DMS153 treated with DMSO at 0.1 percent for 48 hours (cell line): Measurements from ENCODE around the gene RAVER2.
"Not testable (repeated sequence)": the region's sequence is repeated elsewhere in the genome, so short reads cannot be mapped to it uniquely, and the experiment has no call there.

ENCODE experiments used
- DNase-seq: peaks from one replicate; lab custom pipeline; 2025; ENCODE audit not compliant: unreplicated experiment; lab: John Stamatoyannopoulos, UW

RAVER2 gene

DNA sequence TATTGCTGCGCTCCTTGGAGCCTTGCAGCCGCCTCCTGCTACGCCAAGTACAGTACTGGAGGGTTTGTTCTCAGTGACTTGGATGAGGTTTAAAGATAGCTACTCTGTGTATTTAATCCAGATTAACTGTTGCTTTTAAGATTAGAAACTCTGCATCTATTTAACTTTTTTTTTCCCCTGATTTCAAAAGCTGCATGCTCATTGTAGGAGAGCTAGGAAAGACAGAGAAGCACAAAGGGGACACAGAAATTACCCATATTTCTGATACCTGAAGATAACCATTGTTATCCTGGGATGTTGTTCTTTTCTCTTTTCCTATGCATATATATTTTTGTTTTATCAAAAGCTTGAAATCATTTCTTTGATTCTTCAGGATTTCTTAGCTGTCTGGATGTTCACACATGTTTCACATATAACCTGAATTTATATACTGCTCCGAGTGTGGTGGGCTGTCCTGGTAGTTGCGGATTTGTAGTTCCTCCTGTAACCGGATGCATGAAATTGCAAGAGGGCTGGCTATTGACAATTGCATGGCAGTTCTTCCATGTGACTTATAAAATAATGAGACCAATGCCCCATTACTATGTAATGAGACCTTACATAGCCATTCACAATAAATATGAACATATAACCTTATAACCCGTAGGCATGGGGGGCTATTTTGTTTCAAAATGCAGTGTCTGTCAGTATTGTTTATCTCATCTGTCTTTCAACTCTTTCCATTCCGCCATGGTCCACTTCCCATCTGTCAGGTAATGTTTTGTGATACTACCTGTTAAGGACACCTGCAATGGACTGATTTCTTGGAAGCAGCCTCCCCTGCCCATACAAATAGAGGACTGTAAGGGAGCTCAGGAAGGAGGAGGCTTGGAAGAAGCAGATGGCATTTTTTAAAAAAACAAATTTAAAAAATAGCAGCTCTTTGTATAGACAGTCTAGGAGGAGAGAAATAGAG lies 1.4 kb downstream of the RAVER2 start:
- no peak for DNase-seq

DNA sequence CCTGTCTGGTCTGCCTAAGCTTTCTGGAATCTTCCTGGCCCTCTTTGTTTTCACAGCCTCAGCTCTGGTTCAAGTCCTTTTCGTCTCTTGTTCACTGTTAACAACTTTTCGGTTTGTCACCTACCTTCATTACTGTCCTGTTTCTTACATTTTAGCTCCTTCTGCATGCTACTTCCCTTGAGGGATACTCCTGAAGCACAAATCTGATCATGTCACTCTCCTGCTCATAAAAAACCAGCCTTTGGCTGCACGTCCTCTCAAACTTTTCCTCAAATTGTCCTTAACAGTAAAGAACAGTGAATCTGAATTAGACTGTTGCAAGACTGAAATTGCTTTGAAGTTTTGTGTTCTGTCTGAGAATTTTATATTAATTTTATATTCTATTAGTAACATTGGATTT lies 3.3 kb downstream of the RAVER2 start:
- DNase-seq, result no peak

DNA sequence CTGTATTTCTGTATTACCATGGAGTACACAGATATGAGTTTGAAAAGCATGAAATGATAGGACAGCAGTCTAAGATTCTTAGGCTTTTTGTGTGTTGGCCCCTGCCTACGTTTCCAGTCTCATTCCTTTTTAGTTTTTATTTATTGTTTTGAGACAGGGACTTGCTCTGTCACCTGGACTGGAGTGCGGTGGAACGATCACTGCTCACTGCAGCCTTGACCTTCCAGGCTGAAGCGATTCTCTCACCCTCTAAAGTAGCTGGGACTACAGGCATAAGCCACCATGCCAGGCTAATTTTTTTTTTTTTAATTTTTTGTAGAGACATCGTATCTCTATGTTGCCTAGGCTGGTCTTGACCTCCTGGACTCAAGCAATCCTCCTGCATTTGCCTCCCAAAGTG lies 3.8 kb downstream of the RAVER2 start:
- DNase-seq, result no peak

DNA sequence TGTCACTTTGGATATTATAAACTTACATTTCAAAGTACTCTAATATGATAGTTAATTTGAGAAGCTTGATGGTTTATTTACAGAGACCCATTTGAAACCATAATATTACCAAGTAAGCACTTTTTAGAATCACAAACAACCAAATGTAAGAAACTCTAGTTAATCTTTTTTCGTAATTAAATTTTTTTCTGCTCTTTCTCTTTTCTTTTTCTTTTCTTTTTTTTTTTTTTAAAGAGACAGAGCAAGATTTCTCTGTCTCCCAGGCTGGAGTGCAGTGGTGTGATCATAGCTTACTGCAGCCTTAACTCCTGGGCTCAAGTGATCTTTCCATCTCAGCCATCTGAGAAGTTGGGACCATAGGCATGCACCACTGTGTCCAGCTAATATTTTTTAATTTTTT lies 5.2 kb downstream of the RAVER2 start:
- no peak for DNase-seq

- DNase-seq, result no peak
Measured at GRCh38 chr1:64750875-64751274, 6.0 kb downstream of the RAVER2 start.

DNA sequence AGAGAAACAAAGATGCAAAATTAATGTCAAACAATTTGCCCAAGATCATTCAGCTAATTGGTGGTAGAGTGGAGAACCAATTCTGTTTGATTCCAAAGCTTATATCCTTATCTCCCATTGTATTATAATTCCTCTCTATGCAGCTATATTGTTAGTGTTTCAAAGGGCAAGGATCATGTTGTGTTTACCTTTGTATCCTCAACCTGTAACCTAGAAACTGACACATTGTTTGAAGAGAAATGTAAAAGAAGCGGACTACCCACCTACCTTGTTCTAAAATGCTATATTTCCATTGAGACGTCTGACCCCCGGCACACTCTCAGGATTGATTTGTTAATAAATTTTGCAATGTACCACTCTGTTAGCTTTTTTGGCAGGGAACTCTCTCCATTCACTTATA lies 9.3 kb downstream of the RAVER2 start:
- no peak for DNase-seq

- DNase-seq, result no peak
Measured at GRCh38 chr1:64755361-64755760, 10.5 kb downstream of the RAVER2 start.

- no peak for DNase-seq
Measured at GRCh38 chr1:64756770-64757169, 11.9 kb downstream of the RAVER2 start.

DNA sequence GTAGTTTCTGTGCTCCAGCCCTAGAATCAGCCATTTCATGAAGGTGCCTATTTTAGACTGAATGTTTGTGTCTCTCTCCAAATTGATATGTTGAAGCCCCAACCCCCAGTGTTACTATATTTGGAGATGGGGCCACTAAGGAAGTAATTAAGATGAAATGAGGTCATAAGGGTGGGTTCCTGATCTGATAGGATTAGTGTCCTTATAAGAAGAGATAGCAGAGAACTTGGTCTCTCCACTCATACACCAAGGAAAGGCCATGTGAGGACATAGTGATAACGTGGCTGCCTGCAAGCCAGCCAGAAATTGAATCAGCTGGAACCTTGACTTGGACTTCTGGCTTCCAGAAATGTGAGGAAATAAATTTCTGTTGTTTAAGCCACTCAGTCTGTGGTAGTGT lies 12.3 kb downstream of the RAVER2 start:
- DNase-seq, result no peak

DNA sequence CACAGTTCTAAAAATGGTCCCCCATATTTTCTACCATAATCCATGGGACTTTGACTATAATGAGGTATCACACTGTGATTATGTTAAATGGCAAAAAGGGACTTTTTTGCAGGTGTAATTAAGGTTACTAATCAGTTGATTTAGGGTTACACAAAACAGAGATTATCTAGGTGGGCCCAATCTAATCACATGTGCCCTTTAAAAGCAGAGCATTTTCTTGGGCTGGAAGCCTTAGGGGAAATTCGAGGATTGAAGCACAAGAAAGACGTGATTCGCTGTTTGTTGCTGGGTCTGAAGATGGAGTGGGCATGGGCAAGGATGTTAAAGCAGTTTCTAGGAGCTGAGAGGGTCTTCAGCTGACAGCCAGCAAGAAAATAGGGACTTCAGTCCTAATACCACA lies 13.4 kb downstream of the RAVER2 start:
- DNase-seq, result no peak

GRCh38 chr1:64759968-64760367 lies 15.1 kb downstream of the RAVER2 start:
- DNase-seq, result no peak

GRCh38 chr1:64765012-64765411 lies 20.1 kb downstream of the RAVER2 start:
- DNase-seq, result no peak

DNA sequence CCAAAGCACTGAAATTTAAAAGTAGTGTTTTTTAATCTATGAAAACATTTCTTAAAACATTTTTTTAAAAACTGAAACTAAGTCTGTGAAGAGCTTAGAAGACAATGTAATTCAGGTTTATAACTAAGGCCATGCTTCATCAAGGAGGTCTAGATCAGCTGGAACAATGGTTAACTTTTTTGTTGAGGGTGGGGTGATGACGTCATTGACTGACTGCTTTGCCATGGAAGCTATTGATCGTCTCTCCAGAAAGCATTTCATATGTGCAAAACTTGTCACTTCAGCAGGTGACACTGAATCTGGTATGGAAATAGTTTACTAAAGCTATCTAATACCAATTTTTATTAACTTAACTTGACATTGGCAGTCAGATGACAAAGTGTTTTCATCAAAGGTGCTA lies 21.0 kb downstream of the RAVER2 start:
- no peak for DNase-seq

DNA sequence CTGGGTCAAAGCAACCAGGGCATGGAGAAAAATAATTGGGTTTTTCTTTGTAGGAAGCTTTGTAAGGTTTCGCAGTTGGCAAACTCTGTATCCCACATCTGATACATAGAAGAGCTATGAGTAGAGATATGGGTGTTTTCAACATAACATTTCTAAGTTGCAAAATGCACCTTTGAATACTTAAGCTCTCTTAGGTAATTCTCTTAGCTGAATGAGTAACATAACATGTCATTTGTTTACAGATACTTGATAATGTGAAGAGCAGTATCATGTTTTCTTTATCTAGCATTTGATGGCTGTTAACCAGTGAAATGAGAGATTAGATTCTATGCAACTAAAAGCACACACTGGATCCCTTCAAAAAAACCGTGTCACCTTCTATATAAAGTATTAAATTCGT lies 21.6 kb downstream of the RAVER2 start:
- no peak for DNase-seq

DNA sequence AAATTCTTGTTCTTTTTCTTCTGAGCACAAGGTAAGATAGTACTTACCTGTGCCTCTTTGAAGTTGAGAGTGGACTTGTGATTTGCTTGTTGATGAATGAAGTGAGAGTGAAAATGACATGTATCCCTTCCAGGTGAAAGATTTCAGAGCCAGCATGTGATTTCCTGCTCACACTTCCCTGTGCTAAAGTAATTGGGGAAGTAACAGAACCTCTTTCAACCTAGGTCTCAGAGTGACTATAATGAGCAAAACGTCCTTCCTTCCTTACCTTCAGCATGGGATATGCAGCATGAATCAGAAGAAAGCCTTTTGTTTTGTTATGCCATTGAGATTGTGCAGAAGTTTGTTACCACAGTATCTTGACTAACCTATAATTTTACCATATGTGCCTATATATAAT lies 24.6 kb downstream of the RAVER2 start:
- DNase-seq, result no peak

- DNase-seq, result no peak
Measured at GRCh38 chr1:64769971-64770370, 25.1 kb downstream of the RAVER2 start.

- DNase-seq, result not testable (repeated sequence)
Measured at GRCh38 chr1:64773306-64773705, 28.4 kb downstream of the RAVER2 start.

DNA sequence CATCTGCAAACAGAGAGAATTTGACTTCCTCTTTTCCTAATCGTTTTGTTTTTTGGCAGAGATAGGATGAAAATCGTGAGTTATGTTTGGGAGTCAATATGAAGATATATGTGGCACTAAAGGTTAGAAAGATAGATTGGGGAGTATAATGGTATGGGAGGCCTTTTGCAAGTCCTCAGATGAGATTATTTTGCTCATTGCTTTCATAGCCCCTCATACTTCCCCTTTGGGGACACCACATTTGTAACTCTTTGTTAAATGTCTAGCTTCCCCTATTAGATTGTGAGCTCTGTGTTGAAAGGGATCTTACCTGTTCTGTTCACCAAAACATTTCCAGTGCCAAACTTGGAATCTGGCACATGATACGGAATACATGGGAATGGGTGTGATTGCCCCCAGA lies 30.2 kb downstream of the RAVER2 start:
- no peak for DNase-seq

DNA sequence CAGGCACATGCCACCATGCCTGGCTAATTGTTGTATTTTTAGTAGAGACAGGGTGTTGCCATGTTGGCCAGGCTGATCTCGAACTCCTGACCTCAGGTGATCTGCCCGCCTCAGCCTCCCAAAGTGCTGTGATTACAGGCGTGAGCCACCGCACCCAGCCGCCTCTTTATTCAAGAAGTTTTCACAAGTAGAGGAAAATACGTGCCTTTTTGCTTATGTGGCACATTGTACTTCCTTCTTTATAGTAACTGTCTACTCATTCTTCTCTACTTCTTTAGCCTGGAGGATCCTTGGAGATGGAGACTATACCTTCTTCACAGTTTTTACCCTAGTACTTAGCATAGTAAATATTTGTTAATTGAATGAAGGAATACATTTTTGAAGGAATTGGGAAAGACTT lies 37.2 kb downstream of the RAVER2 start:
- not testable (repeated sequence) for DNase-seq

GRCh38 chr1:64782848-64783247 lies 38.0 kb downstream of the RAVER2 start:
- not testable (repeated sequence) for DNase-seq

- no peak for DNase-seq
Measured at GRCh38 chr1:64790832-64791487, 46.1 kb downstream of the RAVER2 start.

GRCh38 chr1:64798872-64799271 lies 54.0 kb downstream of the RAVER2 start:
- DNase-seq, result no peak
